ENCODE data around the gene CBLIF. TPM values are rescaled to one million over a fixed set of nuclear protein-coding genes. Genes with fewer than 3 reads are reported as not detected.
"Not testable (repeated sequence)": the region's sequence is repeated elsewhere in the genome, so short reads cannot be mapped to it uniquely, and the experiment has no call there.

The CBLIF gene
- total and polyA plus RNA-seq, 12 donors = 0.06 TPM; not detected in 11

DNA sequence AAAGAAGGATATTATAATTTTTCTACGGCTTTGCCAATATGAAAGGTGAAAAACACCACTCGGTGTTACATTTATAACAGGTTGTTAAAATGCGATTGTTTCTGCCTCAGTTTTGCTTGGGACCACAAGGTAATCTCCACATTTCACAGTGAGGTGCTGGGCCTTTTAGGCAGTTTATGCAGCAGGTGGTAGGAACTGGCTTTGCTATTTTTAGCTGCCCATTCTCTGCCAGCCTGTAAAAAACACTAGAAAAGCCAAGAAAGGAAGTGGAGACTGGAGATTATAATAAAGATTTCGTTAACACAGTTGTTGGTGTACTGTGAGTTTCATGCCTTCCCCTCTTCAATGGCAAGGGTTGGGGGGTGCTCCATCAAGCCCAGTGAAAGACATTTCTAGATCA lies 26.7 kb downstream of the CBLIF start:
- DNase-seq = no peak
- Histone ChIP-seq H3K4me1 (replicated peaks in 1 of 2) (no peaks in the 10 kb centered on the region), H3K4me3 (no peak overlapping the region), H3K27ac (no peak overlapping the region), H3K27me3 (no peaks in the 10 kb centered on the region), H3K36me3 (replicated peaks in 1 of 2) (no peaks in the 10 kb centered on the region), H3K9me3 (replicated peaks in 1 of 3) (no peaks in the 10 kb centered on the region)
- no peak for TF ChIP-seq POLR2A (IDR thresholded peaks at IDR 0.05)
- TF ChIP-seq, protein P1, sequence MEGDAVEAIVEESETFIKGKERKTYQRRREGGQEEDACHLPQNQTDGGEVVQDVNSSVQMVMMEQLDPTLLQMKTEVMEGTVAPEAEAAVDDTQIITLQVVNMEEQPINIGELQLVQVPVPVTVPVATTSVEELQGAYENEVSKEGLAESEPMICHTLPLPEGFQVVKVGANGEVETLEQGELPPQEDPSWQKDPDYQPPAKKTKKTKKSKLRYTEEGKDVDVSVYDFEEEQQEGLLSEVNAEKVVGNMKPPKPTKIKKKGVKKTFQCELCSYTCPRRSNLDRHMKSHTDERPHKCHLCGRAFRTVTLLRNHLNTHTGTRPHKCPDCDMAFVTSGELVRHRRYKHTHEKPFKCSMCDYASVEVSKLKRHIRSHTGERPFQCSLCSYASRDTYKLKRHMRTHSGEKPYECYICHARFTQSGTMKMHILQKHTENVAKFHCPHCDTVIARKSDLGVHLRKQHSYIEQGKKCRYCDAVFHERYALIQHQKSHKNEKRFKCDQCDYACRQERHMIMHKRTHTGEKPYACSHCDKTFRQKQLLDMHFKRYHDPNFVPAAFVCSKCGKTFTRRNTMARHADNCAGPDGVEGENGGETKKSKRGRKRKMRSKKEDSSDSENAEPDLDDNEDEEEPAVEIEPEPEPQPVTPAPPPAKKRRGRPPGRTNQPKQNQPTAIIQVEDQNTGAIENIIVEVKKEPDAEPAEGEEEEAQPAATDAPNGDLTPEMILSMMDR (IDR thresholded peaks at IDR 0.05) = no peak
- intact Hi-C loops (cut with DNase I) = loop anchor here in 1 of 2 donors (10.0 kb wide), 2 partner anchors 144 to 436 kb away; no protein-coding TSS in a partner anchor
- 55 to 61% (median 59%) methylated on average over 4 of the region's 4 CpGs for WGBS, 4 donors

DNA sequence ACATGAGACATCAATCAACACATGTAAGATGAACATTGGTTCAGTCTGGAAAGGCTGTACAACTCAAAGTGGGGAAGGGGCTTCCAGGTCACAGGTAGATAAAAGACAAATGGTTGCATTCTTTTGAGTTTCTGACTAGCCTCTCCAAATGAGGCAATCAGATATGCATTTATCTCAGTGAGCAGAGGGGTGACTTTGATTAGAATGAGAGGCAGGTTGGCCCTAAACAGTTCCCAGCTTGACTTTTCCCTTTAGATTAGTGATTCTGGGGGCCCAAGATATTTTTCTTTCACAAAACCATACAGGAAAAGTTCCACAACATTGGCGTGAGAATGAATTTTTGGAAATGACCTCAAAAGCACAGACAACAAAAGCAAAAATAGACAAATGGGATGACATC lies 28.9 kb downstream of the CBLIF start:
- 43 to 79% (median 69%) methylated on average over 1 of the region's 1 CpG for WGBS, 4 donors
- not testable (repeated sequence) for H3K27ac ChIP-seq; DNase-seq; H3K9me3 ChIP-seq (replicated peaks in 1 of 3); H3K27me3 ChIP-seq; H3K4me1 ChIP-seq (replicated peaks in 1 of 2); H3K36me3 ChIP-seq (replicated peaks in 1 of 2); H3K4me3 ChIP-seq
- intact Hi-C loops (cut with DNase I) = loop anchor here in 1 of 2 donors (10.0 kb wide), 2 partner anchors 142 to 438 kb away; no protein-coding TSS in a partner anchor

DNA sequence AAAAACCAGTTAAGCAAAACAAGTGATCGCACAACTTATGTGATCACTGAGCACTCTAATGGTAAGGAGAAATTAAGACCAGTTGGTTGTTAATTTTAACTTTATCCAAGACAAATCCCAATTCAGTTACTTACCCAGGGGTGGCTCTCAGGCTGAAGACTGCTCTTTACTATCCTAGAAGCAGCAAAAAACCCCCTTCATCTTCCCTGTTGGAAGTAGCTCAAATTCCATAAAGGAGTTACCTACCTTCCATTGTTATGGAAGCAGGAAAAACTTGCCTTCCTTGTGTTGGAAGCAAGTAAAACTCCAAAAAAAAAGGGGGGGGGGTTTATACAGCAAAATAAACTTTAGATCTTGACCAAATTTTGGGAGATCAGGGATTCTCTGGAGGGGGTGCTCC lies 29.5 kb downstream of the CBLIF start:
- Histone ChIP-seq H3K4me1 (replicated peaks in 1 of 2) (no peaks in the 10 kb centered on the region), H3K9me3 (replicated peaks in 1 of 3) (no peaks in the 10 kb centered on the region), H3K4me3 (no peak overlapping the region), H3K27ac (no peak overlapping the region), H3K27me3 (no peaks in the 10 kb centered on the region), H3K36me3 (replicated peaks in 1 of 2) (no peaks in the 10 kb centered on the region)
- TF ChIP-seq, protein P1 (IDR thresholded peaks at IDR 0.05) = no peak
- TF ChIP-seq POLR2A (IDR thresholded peaks at IDR 0.05) = no peak
- intact Hi-C loops (cut with DNase I) = loop anchor here in 1 of 2 donors (10.0 kb wide), 2 partner anchors 141 to 439 kb away; no protein-coding TSS in a partner anchor
- 86 to 96% (median 88%) methylated on average over 1 of the region's 1 CpG for WGBS, 4 donors
- DNase-seq = no peak

DNA sequence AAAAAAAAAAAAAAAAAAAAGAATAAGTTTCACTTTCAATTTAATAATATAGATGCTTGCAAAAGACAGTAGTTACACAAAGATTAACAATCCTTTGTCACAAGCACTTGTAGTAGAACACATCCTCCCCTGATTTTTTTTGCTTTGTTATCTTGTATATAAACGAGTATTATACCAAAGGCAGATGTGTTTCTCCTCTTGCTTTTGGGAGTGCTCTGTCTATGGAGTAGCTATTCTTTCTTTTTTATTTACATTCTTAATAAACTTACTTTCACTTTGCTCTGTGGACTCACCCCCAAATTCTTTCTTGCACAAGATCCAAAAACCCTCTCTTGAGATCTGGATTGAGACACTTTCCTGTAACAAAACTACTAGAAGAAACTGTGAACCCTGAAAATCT lies 31.3 kb downstream of the CBLIF start:
- H3K4me3 ChIP-seq = no peak overlapping the region
- H3K9me3 ChIP-seq (replicated peaks in 1 of 3) = no peaks in the 10 kb centered on the region
- no peaks in the 10 kb centered on the region for H3K36me3 ChIP-seq (replicated peaks in 1 of 2)
- H3K4me1 ChIP-seq (replicated peaks in 1 of 2) = peaks cover 4 to 10% of the 10 kb centered on the region in 2 donors
- 41 to 55% (median 50%) methylated on average over 1 of the region's 1 CpG for WGBS, 4 donors
- intact Hi-C loops (cut with DNase I) = loop anchor here in 1 of 2 donors (10.0 kb wide), 2 partner anchors 139 to 441 kb away; no protein-coding TSS in a partner anchor
- H3K27me3 ChIP-seq = no peaks in the 10 kb centered on the region
- no peak for DNase-seq
- no peak for TF ChIP-seq POLR2A (IDR thresholded peaks at IDR 0.05)
- TF ChIP-seq, protein P1 (IDR thresholded peaks at IDR 0.05) = no peak
- H3K27ac ChIP-seq = no peak overlapping the region

DNA sequence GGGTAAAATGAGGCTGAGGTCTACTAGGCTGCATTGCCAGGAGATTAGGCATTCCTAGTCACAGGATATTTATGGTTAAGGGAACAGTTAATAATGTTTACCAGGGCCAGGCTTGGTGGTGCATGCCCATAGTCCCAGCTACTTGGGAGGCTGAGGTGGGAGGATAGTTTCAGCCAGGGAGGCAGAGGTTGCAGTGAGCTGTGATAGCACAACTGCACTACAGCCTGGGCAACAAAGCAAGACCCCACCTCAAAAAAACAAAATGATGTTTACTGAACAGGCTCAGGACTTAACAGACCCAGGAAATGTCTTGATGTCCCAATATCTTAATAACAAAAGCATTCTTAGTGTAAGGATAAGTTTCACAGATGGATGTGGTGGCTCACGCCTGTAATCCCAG lies 31.9 kb downstream of the CBLIF start:
- no peak for DNase-seq
- H3K27ac ChIP-seq = no peak overlapping the region
- no peaks in the 10 kb centered on the region for H3K9me3 ChIP-seq (replicated peaks in 1 of 3)
- WGBS, 4 donors = 73 to 93% (median 77%) methylated on average over 1 of the region's 1 CpG
- H3K27me3 ChIP-seq = no peaks in the 10 kb centered on the region
- intact Hi-C loops (cut with DNase I) = loop anchor here in 1 of 2 donors (10.0 kb wide), 2 partner anchors 139 to 441 kb away; no protein-coding TSS in a partner anchor
- H3K4me3 ChIP-seq = no peak overlapping the region
- H3K36me3 ChIP-seq (replicated peaks in 1 of 2) = no peaks in the 10 kb centered on the region
- peaks cover 4 to 12% of the 10 kb centered on the region in 2 donors for H3K4me1 ChIP-seq (replicated peaks in 1 of 2)
- TF ChIP-seq, protein P1 (IDR thresholded peaks at IDR 0.05) = no peak
- no peak for TF ChIP-seq POLR2A (IDR thresholded peaks at IDR 0.05)

Measured in adrenal gland (tissue), 12 donors.